ENCODE measurements around the gene DHX9. TPM values are rescaled to one million over a fixed set of nuclear protein-coding genes. Genes with fewer than 3 reads are reported as not detected.

The DHX9 gene
- total and polyA plus RNA-seq, 9 of the 15 experiments (the other 6 are each of a cell fraction or from before 2014, with no cell fraction given) = 100 to 409 (median 294) TPM

GRCh38 chr1:182925661-182926060 is 86.5 kb downstream of the DHX9 start:
- CTCF ChIA-PET (ENCODE audit: low intra/inter-chr PET ratio) = no interaction called here
- no TSS peak for BruUV-seq (replicated peaks)

More at GRCh38 chr1:182925661-182926060, 86.5 kb downstream of the DHX9 start:
- no peak for FAIRE-seq
- no peak for ATAC-seq
- in situ Hi-C loops (cut with MboI) (no loop called here), intact Hi-C loops (cut with micrococcal nuclease) (no loop called here)
- Histone ChIP-seq H3K27me3 (ENCODE audit: control insufficient read depth in 2 of 2, insufficient read depth in 2 of 2, low read length in 2 of 2) (no peaks in the 10 kb centered on the region), H3K36me3 (ENCODE audit: control insufficient read depth, insufficient read depth, low read length) (no peaks in the 10 kb centered on the region), H3K9me1 (ENCODE audit: control insufficient read depth, insufficient read depth, low read length) (no peaks in the 10 kb centered on the region), H3K27ac (ENCODE audit: extremely low read depth, low read depth, low read length) (no peak overlapping the region), H3K79me2 (ENCODE audit: control insufficient read depth, insufficient read depth, low read length) (no peaks in the 10 kb centered on the region), H3K4me1 (replicated peaks in 1 of 2; ENCODE audit: control insufficient read depth in 2 of 2, insufficient read depth in 2 of 2, low read length in 2 of 2) (peaks cover 0 to 4% of the 10 kb centered on the region in 2 experiments; a peak in 1 of 5 replicates), H4K20me1 (replicated peaks; ENCODE audit: control insufficient read depth, insufficient read depth, low read length) (no peaks in the 10 kb centered on the region), H2AFZ (ENCODE audit: low read depth, low read length) (no peak overlapping the region), H3K9ac (ENCODE audit: insufficient read depth in 1 of 2, low read depth in 2 of 2, low read length in 2 of 2) (no peak overlapping the region), H3K9me3 (replicated peaks; ENCODE audit: control insufficient read depth, insufficient read depth, low read depth, low read length) (no peaks in the 10 kb centered on the region), H3K4me3 (no peak overlapping the region), H3K4me2 (ENCODE audit: insufficient read depth, low read length) (no peak overlapping the region)
- TF ChIP-seq CSDE1 (IDR thresholded peaks at IDR 0.05) = no peak
- no peak for TF ChIP-seq HCFC1 (IDR thresholded peaks at IDR 0.05; ENCODE audit: low read depth, low read length)
- no peak for TF ChIP-seq CBX3 (IDR thresholded peaks at IDR 0.05; ENCODE audit: borderline replicate concordance in 1 of 2, low read length in 2 of 2)
- TF ChIP-seq ZNF586 (CRISPR knock-in tag; conservative IDR thresholded peaks at IDR 0.05) = no peak
- TF ChIP-seq ZZZ3 (IDR thresholded peaks at IDR 0.05) = no peak
- TF ChIP-seq ZNF589 (CRISPR knock-in tag; IDR thresholded peaks at IDR 0.05; ENCODE audit: low read depth) = no peak
- no peak for TF ChIP-seq BRD4 (IDR thresholded peaks at IDR 0.05)
- TF ChIP-seq ZNF518B (CRISPR knock-in tag; IDR thresholded peaks at IDR 0.05) = no peak
- no peak for TF ChIP-seq ATF7 (IDR thresholded peaks at IDR 0.05)
- no peak for TF ChIP-seq GTF2F1 (IDR thresholded peaks at IDR 0.05; ENCODE audit: low read depth, low read length)
- TF ChIP-seq HINFP (tag; conservative IDR thresholded peaks at IDR 0.05; ENCODE audit: low read depth) = no peak
- TF ChIP-seq LCOR (CRISPR knock-in tag; IDR thresholded peaks at IDR 0.05) = no peak
- TF ChIP-seq SRSF9 (IDR thresholded peaks at IDR 0.05; ENCODE audit: borderline replicate concordance, low read depth, low read length) = no peak
- TF ChIP-seq HMGN3 (IDR thresholded peaks at IDR 0.05; ENCODE audit: borderline replicate concordance, extremely low read depth, insufficient read length, low read depth, low read length) = no peak
- POLR2A ChIA-PET = no interaction called here
- WGBS (ENCODE audit: insufficient coverage, low coverage, missing lambda C conversion rate) = 4% methylated on average over 1 of the region's 1 CpG
- no peak for DNase-seq (ENCODE audit: extremely low read depth in 1 of 4, low spot score in 3 of 4)

Data from K562 (cell line).